Natural killer cell (primary cell): ENCODE data around the gene DNASE1L1. TPM values are rescaled to one million over a fixed set of nuclear protein-coding genes. Genes with fewer than 3 reads are reported as not detected.

ENCODE experiments used
- ATAC-seq, 3 donors: fragments of 150-1000 bp in 2 of 3; fragments of 200-7000 bp in 1 of 3; cut with Tn5 transposase; 1 replicate in 1 of 3; 2 replicates in 2 of 3; pipeline ENCODE4 v1.10.0; 2021; ENCODE audit warnings: mild to moderate bottlenecking in 2 of 3, moderate library complexity in 2 of 3
- DNase-seq, 2 donors: peaks; one replicate each; pipeline versions ENCODE4 v3.0.0 to v3.0.0-alpha.2; 2013 to 2021; ENCODE audit warnings: mixed read lengths in 1 of 2
- H3K27ac ChIP-seq: one replicate; pipeline ENCODE4 v1.5.1; 2013; ENCODE audit warnings: mild to moderate bottlenecking, low read length
- H3K27me3 ChIP-seq: one replicate; pipeline ENCODE4 v1.6.1; 2013; ENCODE audit warnings: low read length; ENCODE audit not compliant: control insufficient read depth, insufficient read depth
- H3K36me3 ChIP-seq: one replicate; pipeline ENCODE4 v1.6.1; 2013; ENCODE audit warnings: low read length; ENCODE audit not compliant: control insufficient read depth, insufficient read depth
- H3K4me1 ChIP-seq: one replicate; pipeline ENCODE4 v1.6.1; 2013; ENCODE audit warnings: low read length; ENCODE audit not compliant: control insufficient read depth, insufficient read depth
- H3K4me3 ChIP-seq: one replicate; pipeline ENCODE4 v1.5.1; 2013; ENCODE audit warnings: low read length
- H3K9me3 ChIP-seq: one replicate; pipeline ENCODE4 v1.6.1; 2013; ENCODE audit warnings: low read length; ENCODE audit not compliant: control insufficient read depth, insufficient read depth
- H3K27ac Mint-ChIP-seq, 2 donors: one replicate each; pipeline ENCODE4 v1.8.0; 2022; ENCODE audit warnings: mild to moderate bottlenecking in 2 of 2, mixed read lengths in 2 of 2, moderate library complexity in 1 of 2
- H3K27me3 Mint-ChIP-seq, 2 donors: one replicate each; pipeline ENCODE4 v1.8.0; 2022; ENCODE audit warnings: low read depth in 2 of 2, mixed read lengths in 2 of 2
- H3K36me3 Mint-ChIP-seq: one replicate; pipeline ENCODE4 v1.8.0; 2022; ENCODE audit warnings: mixed read lengths
- H3K4me1 Mint-ChIP-seq, 2 donors: one replicate each; pipeline ENCODE4 v1.8.0; 2022; ENCODE audit warnings: mixed read lengths in 2 of 2
- H3K4me3 Mint-ChIP-seq: one replicate; pipeline ENCODE4 v1.8.0; 2022; ENCODE audit warnings: mild to moderate bottlenecking, moderate library complexity, mixed read lengths
- H3K9me3 Mint-ChIP-seq, 2 donors: one replicate each; pipeline ENCODE4 v1.8.0; 2022; ENCODE audit warnings: mixed read lengths in 2 of 2
- CTCF ChIP-seq: fragments of 200-600 bp; IDR thresholded peaks from one replicate; pipeline ENCODE4 v1.8.0; 2022; ENCODE audit warnings: antibody characterized with exemption
- WGBS: methylation state at CpG from one replicate; pipeline ENCODE4 v1.1.7; 2013; ENCODE audit warnings: missing lambda C conversion rate; ENCODE audit not compliant: insufficient coverage; 5-methylcytosine and 5-hydroxymethylcytosine counted together
- intact Hi-C: fragments of 100-400 bp; cut with micrococcal nuclease; formaldehyde crosslinking; loops from one replicate; pipeline ENCODE4 v1.14.2; 2022
- total RNA-seq, 4 donors: library from RNA; stranded (reverse); fragments of 120-200 nt in 1 of 4; gene quantifications; one replicate each; pipeline versions ENCODE4 v1.2.3 to v1.2.4, GENCODE V29; 2013 to 2022

DNASE1L1 gene
- total RNA-seq, 3 donors from 2014 or later (not counting 1 experiment from before 2014, with no cell fraction given), result 16.7 to 19.6 (median 16.8) TPM

GRCh38 chrX:154381271-154381670 lies 27.8 kb downstream of the DNASE1L1 start:
- intact Hi-C loops, result no loop called here
- Histone ChIP-seq H3K9me3 (no peaks in the 10 kb centered on the region), H3K27ac (no peak overlapping the region), H3K27me3 (no peaks in the 10 kb centered on the region), H3K4me3 (no peak overlapping the region), H3K36me3 (peaks cover 6% of the 10 kb centered on the region), H3K4me1 (peaks cover 29% of the 10 kb centered on the region)
- 55% methylated on average over 4 of the region's 6 CpGs for WGBS
- no peak for TF ChIP-seq CTCF
- peaks cover 11 to 12% of the 10 kb centered on the region in 2 donors for H3K4me1 Mint-ChIP-seq
- no peaks in the 10 kb centered on the region for H3K9me3 Mint-ChIP-seq
- H3K27me3 Mint-ChIP-seq, result no peaks in the 10 kb centered on the region
- H3K36me3 Mint-ChIP-seq, result no peaks in the 10 kb centered on the region
- DNase-seq (no peak), ATAC-seq (no peak)
- H3K27ac Mint-ChIP-seq, result peak overlapping the region; percentile 80 to 91
- no peak overlapping the region for H3K4me3 Mint-ChIP-seq

- Mint-ChIP-seq H3K27me3 (no peaks in the 10 kb centered on the region), H3K4me3 (peak overlapping the region; percentile 73), H3K36me3 (no peaks in the 10 kb centered on the region), H3K27ac (peak overlapping the region; percentile 80 to 91), H3K4me1 (peaks cover 11 to 12% of the 10 kb centered on the region in 2 donors), H3K9me3 (no peaks in the 10 kb centered on the region)
- peaks cover 29% of the 10 kb centered on the region for H3K4me1 ChIP-seq
- no peak for TF ChIP-seq CTCF
- no peaks in the 10 kb centered on the region for H3K9me3 ChIP-seq
- H3K27me3 ChIP-seq, result no peaks in the 10 kb centered on the region
- peaks cover 6% of the 10 kb centered on the region for H3K36me3 ChIP-seq
- H3K4me3 ChIP-seq, result no peak overlapping the region
- no peak overlapping the region for H3K27ac ChIP-seq
- intact Hi-C loops, result no loop called here
- ATAC-seq, result no peak
- DNase-seq, result no peak
- WGBS, result 95% methylated on average over 13 of the region's 14 CpGs
These were observed 28.3 kb downstream of the DNASE1L1 start for GRCh38 chrX:154380787-154381186.

GRCh38 chrX:154380153-154380552 lies 28.9 kb downstream of the DNASE1L1 start:
- peaks cover 32% of the 10 kb centered on the region for H3K4me1 ChIP-seq
- no peaks in the 10 kb centered on the region for H3K9me3 Mint-ChIP-seq
- H3K4me1 Mint-ChIP-seq, result peaks cover 11 to 12% of the 10 kb centered on the region in 2 donors
- H3K27ac Mint-ChIP-seq, result peak overlapping the region; percentile 80 to 91
- WGBS, result 69% methylated on average over 13 of the region's 13 CpGs
- no peaks in the 10 kb centered on the region for H3K27me3 ChIP-seq
- H3K4me3 Mint-ChIP-seq, result peak overlapping the region; percentile 73
- no peak for ATAC-seq
- no peaks in the 10 kb centered on the region for H3K36me3 Mint-ChIP-seq
- H3K9me3 ChIP-seq, result no peaks in the 10 kb centered on the region
- peak overlapping the region; percentile 97 for H3K27ac ChIP-seq
- TF ChIP-seq CTCF, result no peak
- peak overlapping the region; percentile 67 for H3K4me3 ChIP-seq
- intact Hi-C loops, result no loop called here
- no peaks in the 10 kb centered on the region for H3K27me3 Mint-ChIP-seq
- H3K36me3 ChIP-seq, result peaks cover 6% of the 10 kb centered on the region
- DNase-seq, result no peak

- Histone ChIP-seq H3K9me3 (no peaks in the 10 kb centered on the region), H3K27me3 (no peaks in the 10 kb centered on the region), H3K4me1 (peaks cover 36% of the 10 kb centered on the region), H3K27ac (peak overlapping the region; percentile 97), H3K36me3 (peaks cover 6% of the 10 kb centered on the region), H3K4me3 (peak overlapping the region; percentile 67)
- H3K27ac Mint-ChIP-seq, result peak overlapping the region; percentile 80 to 91
- DNase-seq (no peak), ATAC-seq (no peak)
- no peaks in the 10 kb centered on the region for H3K27me3 Mint-ChIP-seq
- H3K4me1 Mint-ChIP-seq, result peaks cover 11 to 12% of the 10 kb centered on the region in 2 donors
- no peak for TF ChIP-seq CTCF
- 0% methylated on average over 30 of the region's 38 CpGs for WGBS
- no peaks in the 10 kb centered on the region for H3K36me3 Mint-ChIP-seq
- H3K4me3 Mint-ChIP-seq, result peak overlapping the region; percentile 73
- H3K9me3 Mint-ChIP-seq, result no peaks in the 10 kb centered on the region
- intact Hi-C loops, result loop anchor here (10.0 kb wide), 1 partner anchor 285 kb away; the partner anchor contains the start of gene MECP2
These were observed 29.5 kb downstream of the DNASE1L1 start for GRCh38 chrX:154379569-154379951.
